ENCODE data around the gene TMTC1.
"Not testable (repeated sequence)": the region's sequence is repeated elsewhere in the genome, so short reads cannot be mapped to it uniquely, and the experiment has no call there.

Gene TMTC1

DNA sequence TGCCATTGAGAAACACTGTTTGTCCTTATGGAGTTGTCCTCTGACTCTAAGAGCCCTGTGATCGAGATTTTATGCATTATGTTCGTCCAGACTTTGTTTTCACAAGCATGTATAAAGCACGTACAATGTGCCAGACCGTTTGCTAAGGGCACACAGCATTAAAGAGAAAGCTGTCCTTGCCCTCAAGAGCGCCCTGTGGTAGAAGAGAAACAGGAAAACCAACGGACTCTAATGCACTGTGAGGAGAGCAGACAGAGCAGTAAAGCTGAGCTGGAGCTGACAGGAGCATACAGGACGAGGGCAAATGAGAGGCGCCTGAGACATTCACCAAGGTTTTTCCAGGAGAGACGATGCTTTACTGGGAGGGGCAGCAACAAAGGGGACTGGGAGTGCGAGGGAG lies 220.1 kb downstream of the TMTC1 start:
- no peak overlapping the region for H3K4me3 ChIP-seq (ENCODE audit: low read depth, low read length)
- TF ChIP-seq, protein P1, sequence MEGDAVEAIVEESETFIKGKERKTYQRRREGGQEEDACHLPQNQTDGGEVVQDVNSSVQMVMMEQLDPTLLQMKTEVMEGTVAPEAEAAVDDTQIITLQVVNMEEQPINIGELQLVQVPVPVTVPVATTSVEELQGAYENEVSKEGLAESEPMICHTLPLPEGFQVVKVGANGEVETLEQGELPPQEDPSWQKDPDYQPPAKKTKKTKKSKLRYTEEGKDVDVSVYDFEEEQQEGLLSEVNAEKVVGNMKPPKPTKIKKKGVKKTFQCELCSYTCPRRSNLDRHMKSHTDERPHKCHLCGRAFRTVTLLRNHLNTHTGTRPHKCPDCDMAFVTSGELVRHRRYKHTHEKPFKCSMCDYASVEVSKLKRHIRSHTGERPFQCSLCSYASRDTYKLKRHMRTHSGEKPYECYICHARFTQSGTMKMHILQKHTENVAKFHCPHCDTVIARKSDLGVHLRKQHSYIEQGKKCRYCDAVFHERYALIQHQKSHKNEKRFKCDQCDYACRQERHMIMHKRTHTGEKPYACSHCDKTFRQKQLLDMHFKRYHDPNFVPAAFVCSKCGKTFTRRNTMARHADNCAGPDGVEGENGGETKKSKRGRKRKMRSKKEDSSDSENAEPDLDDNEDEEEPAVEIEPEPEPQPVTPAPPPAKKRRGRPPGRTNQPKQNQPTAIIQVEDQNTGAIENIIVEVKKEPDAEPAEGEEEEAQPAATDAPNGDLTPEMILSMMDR (IDR thresholded peaks at IDR 0.05; ENCODE audit: borderline replicate concordance, insufficient read depth, low read depth, low read length), result no peak

DNA sequence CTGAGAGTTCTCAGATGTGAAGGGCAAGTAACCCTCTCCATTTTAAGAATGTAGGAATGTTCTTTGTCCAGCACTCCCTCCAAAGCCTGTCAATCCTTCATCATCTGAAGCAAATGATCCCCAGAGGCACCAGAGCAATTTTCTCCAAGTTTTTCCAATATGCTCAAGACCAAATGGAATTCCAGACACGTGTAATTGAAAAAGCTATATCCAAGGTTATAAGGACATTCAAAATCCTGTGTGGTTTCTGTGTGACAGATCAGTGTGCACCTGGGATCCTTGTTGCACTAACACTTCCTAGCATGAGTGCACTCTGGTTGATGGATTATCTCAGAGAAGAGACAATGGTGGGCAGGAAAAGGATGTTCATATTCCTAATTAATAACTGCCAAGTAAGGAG lies 220.7 kb downstream of the TMTC1 start:
- TF ChIP-seq, protein P1 (IDR thresholded peaks at IDR 0.05; ENCODE audit: borderline replicate concordance, insufficient read depth, low read depth, low read length), result no peak
- no peak overlapping the region for H3K4me3 ChIP-seq (ENCODE audit: low read depth, low read length)

DNA sequence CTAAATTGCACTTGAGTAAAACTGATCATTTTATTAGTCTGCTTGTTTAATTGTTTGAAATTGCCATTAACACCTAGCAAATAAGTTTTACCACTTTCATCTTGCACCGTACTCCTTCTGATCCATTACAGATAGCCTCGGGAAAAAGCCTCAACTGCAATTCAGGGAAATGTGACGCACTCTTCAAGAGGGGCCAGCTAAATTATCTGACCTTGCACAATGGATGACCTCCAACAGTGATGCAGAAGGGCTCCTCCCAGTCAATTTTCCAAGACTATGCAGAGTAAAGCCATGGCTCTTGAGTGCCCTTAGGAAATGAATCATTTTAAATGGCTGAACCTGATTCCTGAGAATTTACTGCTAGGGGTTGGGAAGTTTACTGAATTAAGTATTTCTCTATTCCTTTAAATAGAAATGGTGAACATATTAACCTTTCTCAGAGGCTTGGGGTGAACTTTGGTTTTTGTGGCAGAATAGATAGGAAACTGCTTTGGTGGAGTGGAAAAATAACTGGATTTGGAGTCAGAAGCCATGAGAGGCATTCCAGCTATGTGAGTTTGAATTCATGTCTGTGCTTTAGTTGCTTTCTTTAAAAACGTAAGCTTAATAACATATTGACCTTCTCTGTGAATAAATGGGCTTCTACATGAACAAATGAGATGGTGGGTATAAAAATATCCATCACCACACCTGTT lies 221.5 kb downstream of the TMTC1 start:
- TF ChIP-seq, protein P1 (IDR thresholded peaks at IDR 0.05; ENCODE audit: borderline replicate concordance, insufficient read depth, low read depth, low read length), result no peak
- H3K4me3 ChIP-seq (ENCODE audit: low read depth, low read length), result no peak overlapping the region

- no peak overlapping the region for H3K4me3 ChIP-seq (ENCODE audit: low read depth, low read length)
- TF ChIP-seq, protein P1 (IDR thresholded peaks at IDR 0.05; ENCODE audit: borderline replicate concordance, insufficient read depth, low read depth, low read length), result no peak
These were observed 222.1 kb downstream of the TMTC1 start for GRCh38 chr12:29561664-29562071.

GRCh38 chr12:29559198-29559597 lies 224.5 kb downstream of the TMTC1 start:
- no peak overlapping the region for H3K4me3 ChIP-seq (ENCODE audit: low read depth, low read length)
- TF ChIP-seq, protein P1 (IDR thresholded peaks at IDR 0.05; ENCODE audit: borderline replicate concordance, insufficient read depth, low read depth, low read length), result no peak

DNA sequence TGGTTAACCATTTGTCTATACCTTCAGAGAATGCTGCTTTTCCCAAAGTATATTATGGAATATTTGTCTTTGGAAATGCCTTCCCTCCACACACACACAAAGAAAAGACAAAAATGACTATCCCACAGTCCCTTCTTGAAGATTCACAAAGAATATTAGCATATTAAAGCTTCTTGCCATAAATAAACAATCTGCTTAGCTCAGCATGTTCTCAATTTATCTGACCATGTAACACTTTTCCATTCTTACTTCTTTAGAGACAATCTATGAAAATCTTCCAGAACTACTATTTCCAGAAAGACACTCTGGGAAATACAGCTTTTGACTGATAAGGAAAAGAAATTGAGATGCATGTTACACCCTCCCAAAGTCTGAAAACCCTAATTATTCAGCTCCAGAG lies 227.4 kb downstream of the TMTC1 start:
- TF ChIP-seq, protein P1 (IDR thresholded peaks at IDR 0.05; ENCODE audit: borderline replicate concordance, insufficient read depth, low read depth, low read length), result no peak
- H3K4me3 ChIP-seq (ENCODE audit: low read depth, low read length), result no peak overlapping the region

DNA sequence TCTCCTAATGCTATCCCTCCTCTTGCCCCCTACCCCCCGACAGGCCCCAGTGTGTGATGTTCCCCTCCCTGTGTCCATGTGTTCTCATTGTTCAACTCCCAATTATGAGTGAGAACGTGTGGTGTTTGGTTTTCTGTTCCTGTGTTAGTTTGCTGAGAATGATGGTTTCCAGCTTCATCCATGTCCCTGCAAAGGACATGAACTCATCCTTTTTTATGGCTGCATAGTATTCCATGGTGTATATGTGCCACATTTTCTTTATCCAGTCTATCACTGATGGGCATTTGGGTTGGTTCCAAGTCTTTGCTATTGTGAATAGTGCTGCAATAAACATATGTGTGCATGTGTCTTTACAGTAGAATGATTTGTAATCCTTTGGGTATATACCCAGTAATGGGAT lies 228.3 kb downstream of the TMTC1 start:
- not testable (repeated sequence) for H3K4me3 ChIP-seq (ENCODE audit: low read depth, low read length)
